Measurements from ENCODE around the gene TMEM270. TPM values are rescaled to one million over a fixed set of nuclear protein-coding genes. Genes with fewer than 3 reads are reported as not detected.

Gene TMEM270, protein sequence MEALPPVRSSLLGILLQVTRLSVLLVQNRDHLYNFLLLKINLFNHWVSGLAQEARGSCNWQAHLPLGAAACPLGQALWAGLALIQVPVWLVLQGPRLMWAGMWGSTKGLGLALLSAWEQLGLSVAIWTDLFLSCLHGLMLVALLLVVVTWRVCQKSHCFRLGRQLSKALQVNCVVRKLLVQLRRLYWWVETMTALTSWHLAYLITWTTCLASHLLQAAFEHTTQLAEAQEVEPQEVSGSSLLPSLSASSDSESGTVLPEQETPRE
- total RNA-seq = not detected in 2 replicates

DNA sequence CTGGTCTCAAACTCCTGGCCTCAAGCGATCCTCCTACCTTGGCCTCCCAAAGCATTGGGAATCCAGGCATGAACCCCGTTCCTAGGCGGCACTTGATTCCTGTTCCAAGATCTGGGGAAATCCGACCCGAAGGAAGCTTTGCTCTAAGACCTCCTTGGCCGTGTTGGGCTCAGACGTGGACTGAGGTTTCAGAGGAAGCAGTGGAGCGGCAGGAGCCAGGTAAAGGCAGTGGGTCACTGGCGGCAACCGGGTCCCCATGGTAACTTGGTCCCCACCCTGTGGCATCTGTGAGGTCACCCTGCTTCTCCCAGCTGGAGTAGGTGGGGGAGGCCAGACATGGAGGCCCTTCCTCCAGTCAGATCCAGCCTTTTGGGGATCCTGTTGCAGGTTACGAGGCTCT is at the start of gene TMEM270:
Gene TMEM270 (plus strand): TSS at position 301 of the 400 bp plus-strand sequence. CDS start 36 bp downstream, at position 337.

DNA sequence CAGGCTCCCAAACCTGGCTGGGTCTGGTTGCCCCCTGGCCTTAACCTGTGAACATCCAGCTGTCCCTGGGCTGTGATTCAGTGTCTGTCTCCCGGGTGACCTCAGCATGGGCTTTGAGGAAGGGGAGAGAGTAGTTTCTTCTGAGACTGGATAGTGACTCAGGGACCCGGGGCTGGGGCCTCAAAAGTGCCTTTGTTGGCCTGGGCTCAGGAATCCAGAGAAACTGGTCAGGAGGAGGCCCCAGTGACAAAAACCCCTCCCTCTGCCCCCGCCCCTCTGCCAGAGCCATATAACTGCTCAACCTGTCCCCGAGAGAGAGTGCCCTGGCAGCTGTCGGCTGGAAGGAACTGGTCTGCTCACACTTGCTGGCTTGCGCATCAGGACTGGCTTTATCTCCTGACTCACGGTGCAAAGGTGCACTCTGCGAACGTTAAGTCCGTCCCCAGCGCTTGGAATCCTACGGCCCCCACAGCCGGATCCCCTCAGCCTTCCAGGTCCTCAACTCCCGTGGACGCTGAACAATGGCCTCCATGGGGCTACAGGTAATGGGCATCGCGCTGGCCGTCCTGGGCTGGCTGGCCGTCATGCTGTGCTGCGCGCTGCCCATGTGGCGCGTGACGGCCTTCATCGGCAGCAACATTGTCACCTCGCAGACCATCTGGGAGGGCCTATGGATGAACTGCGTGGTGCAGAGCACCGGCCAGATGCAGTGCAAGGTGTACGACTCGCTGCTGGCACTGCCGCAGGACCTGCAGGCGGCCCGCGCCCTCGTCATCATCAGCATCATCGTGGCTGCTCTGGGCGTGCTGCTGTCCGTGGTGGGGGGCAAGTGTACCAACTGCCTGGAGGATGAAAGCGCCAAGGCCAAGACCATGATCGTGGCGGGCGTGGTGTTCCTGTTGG is 30.0 kb upstream of the TMEM270 start, which contains the start of gene CLDN4:
Gene CLDN4 (plus strand): TSS at position 316 of the 903 bp plus-strand sequence. CDS start 206 bp downstream, at position 522.

DNA sequence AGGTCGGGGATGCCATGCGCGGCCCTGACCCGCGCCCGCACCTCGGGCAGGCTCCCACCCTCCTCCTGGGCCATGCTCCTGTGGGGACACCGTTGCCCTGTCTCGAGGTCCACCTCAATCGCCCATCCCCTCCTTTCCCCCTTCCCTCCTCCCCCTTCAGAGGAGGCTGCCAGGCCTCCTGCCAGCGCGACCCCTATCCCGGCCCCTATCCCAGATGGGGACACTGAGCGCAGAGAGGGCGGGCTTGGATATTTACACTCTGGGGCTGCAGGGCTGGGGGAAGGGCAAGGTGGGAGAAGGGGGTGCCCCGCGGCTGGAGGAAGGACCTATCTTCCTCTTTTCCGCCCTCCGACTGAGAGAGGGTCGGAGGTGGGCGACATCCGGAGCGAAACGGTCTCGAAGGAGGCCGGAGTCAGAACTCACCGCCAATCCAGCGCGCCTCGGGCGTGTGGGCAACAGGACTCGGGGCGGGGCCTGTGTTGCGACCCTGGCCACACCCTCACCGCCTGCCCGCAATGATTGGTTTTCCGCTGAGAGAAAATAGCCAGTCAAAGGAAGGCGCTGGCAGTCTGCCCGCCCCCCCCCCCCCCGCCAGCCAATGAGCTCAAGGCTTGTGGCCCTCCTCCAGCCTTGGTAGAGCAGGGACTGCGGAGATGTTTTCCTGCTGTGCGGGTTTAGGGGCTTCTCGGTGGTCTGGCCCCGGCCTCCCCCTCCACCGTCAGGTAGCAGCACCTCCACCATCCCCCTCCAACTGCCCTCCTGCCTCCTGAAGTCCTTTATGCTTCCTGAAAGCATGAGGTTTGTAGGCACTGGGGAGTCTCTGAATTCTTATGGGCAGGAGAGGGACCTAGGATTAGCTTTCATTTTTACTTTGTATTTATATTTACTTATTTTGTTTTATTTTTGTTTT is 18.6 kb upstream of the TMEM270 start, which contains the start of gene METTL27:
Gene METTL27 (minus strand): TSS at position 450 of the 910 bp plus-strand sequence. CDS start 376 bp downstream, at position 74.

Other genes with a start within 250 kb of the TMEM270 start
- 0.25 TPM in 1 of 2 replicates, not detected in the other for gene MLXIPL, start 236.6 kb upstream of the TMEM270 start, total RNA-seq
- 1.8 and 8.5 TPM in 2 replicates for gene VPS37D, start 193.3 kb upstream of the TMEM270 start, total RNA-seq
- 7.2 and 7.7 TPM in 2 replicates for gene DNAJC30, start 177.7 kb upstream of the TMEM270 start, total RNA-seq
- gene BUD23, start 177.6 kb upstream of the TMEM270 start, total RNA-seq = 62.2 and 90.3 TPM in 2 replicates
- 19.5 and 23.8 TPM in 2 replicates for gene STX1A, start 141.5 kb upstream of the TMEM270 start, total RNA-seq
- gene ABHD11, start 122.4 kb upstream of the TMEM270 start, total RNA-seq = 29.2 and 38.9 TPM in 2 replicates
- 4.4 and 18.4 TPM in 2 replicates for gene CLDN3, start 90.9 kb upstream of the TMEM270 start, total RNA-seq
- 93.7 and 98.1 TPM in 2 replicates for gene CLDN4, start 30.2 kb upstream of the TMEM270 start, total RNA-seq
- gene METTL27, start 18.6 kb upstream of the TMEM270 start, total RNA-seq = 10.8 and 28.3 TPM in 2 replicates
- gene ELN, start 167.0 kb downstream of the TMEM270 start, total RNA-seq = 0.38 TPM in 1 of 2 replicates, not detected in the other
- gene LIMK1, start 222.6 kb downstream of the TMEM270 start, total RNA-seq = 77.9 and 94.3 TPM in 2 replicates